Measurements from ENCODE around the gene EFNB2.

DNA sequence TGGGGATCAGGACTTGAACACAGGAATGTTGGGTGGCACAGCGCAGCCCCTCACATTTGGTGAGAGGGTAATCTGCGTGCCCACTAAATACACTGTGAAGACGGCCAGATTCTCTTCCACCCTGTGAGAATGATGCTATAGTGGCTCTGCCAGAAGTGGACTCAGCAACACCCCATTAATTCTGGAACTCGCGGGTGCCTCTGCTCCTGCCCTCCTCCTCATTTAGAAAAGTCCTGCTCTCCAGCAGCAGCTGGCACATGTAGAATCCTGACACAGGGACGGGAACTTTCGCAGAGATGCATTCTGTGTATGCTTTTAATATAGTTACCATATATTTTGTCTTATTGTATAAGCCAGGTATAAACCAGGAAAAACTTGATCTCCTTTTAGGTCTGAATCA is 57.3 kb downstream of the EFNB2 start:
- TF ChIP-seq, protein P1, sequence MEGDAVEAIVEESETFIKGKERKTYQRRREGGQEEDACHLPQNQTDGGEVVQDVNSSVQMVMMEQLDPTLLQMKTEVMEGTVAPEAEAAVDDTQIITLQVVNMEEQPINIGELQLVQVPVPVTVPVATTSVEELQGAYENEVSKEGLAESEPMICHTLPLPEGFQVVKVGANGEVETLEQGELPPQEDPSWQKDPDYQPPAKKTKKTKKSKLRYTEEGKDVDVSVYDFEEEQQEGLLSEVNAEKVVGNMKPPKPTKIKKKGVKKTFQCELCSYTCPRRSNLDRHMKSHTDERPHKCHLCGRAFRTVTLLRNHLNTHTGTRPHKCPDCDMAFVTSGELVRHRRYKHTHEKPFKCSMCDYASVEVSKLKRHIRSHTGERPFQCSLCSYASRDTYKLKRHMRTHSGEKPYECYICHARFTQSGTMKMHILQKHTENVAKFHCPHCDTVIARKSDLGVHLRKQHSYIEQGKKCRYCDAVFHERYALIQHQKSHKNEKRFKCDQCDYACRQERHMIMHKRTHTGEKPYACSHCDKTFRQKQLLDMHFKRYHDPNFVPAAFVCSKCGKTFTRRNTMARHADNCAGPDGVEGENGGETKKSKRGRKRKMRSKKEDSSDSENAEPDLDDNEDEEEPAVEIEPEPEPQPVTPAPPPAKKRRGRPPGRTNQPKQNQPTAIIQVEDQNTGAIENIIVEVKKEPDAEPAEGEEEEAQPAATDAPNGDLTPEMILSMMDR (conservative IDR thresholded peaks at IDR 0.05; ENCODE audit: low read length), result no peak
- TF ChIP-seq EZH2phosphoT487 (IDR thresholded peaks at IDR 0.05; ENCODE audit: borderline replicate concordance, low read depth, low read length), result no peak
